Body of pancreas (tissue), 4 donors: Measurements from ENCODE around the gene TNNI2.

ENCODE experiments used
- POLR2A ChIP-seq, 3 donors: fragments of 450-650 bp; IDR thresholded peaks; one replicate each; pipeline ENCODE4 v1.6.1; 2016; ENCODE audit warnings: antibody characterized with exemption in 3 of 3, mild to moderate bottlenecking in 2 of 3
- TF ChIP-seq, protein P1 (sequence below), 7 experiments: fragments of 450-650 bp in 4 of 7; fragments of 200-600 bp in 3 of 7; sonication (generic) in 3 of 7; IDR thresholded peaks; one replicate each; pipeline ENCODE4 v1.5.1; 2016 to 2019; ENCODE audit warnings: antibody characterized with exemption in 7 of 7

DNA sequence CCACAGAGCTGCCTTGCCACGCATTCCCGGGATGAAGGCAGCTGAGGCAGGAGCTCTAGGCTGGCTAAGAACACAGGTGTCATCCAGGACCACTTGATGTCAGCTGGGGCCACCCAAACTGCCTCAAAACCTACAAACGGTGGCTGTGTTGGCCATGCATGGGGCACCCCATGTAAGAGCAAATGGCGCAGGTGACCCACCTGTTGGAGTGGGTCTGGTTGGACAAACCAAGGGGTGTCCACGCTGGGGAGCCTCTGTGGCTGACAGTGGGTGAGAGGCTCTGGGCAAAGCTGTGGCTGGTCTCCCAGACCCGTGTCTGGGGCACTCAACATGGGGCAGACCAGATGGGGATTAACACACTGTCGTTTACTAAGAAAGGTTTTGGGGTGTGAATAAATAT, 23.0 kb upstream of the TNNI2 start:
- TF ChIP-seq, protein P1, sequence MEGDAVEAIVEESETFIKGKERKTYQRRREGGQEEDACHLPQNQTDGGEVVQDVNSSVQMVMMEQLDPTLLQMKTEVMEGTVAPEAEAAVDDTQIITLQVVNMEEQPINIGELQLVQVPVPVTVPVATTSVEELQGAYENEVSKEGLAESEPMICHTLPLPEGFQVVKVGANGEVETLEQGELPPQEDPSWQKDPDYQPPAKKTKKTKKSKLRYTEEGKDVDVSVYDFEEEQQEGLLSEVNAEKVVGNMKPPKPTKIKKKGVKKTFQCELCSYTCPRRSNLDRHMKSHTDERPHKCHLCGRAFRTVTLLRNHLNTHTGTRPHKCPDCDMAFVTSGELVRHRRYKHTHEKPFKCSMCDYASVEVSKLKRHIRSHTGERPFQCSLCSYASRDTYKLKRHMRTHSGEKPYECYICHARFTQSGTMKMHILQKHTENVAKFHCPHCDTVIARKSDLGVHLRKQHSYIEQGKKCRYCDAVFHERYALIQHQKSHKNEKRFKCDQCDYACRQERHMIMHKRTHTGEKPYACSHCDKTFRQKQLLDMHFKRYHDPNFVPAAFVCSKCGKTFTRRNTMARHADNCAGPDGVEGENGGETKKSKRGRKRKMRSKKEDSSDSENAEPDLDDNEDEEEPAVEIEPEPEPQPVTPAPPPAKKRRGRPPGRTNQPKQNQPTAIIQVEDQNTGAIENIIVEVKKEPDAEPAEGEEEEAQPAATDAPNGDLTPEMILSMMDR (IDR thresholded peaks at IDR 0.05): no peak
- no peak for TF ChIP-seq POLR2A (IDR thresholded peaks at IDR 0.05)
